ENCODE data around the gene KIF26B. TPM values are rescaled to one million over a fixed set of nuclear protein-coding genes. Genes with fewer than 3 reads are reported as not detected.

Gene KIF26B
- total RNA-seq, 2 donors from 2014 or later = 0.78 to 4.6 TPM

GRCh38 chr1:245380790-245381535 is 226.2 kb downstream of the KIF26B start:
- Histone ChIP-seq H3K9me3 (no peaks in the 10 kb centered on the region), H3K27me3 (no peaks in the 10 kb centered on the region), H3K36me3 (replicated peaks in 1 of 2; ENCODE audit: insufficient read depth in 1 of 2, low read depth in 2 of 2) (no peaks in the 10 kb centered on the region), H3K4me1 (no peaks in the 10 kb centered on the region), H3K27ac (no peak overlapping the region), H3K4me3 (no peak overlapping the region)
- peak in 5 of 7 experiments; percentile 10 to 40 (median 24) for TF ChIP-seq CTCF (IDR thresholded peaks at IDR 0.05)
- TF ChIP-seq POLR2A (IDR thresholded peaks at IDR 0.05) = no peak
- intact Hi-C loops (cut with DNase I) = loop anchor here (10.0 kb wide), 1 partner anchor 226 kb away; the partner anchor contains the start of gene KIF26B
- no peak for DNase-seq
- no peak for ATAC-seq
- 70 to 74% methylated on average over 11 of the region's 11 CpGs for WGBS, 2 donors

GRCh38 chr1:245382981-245383380 is 228.2 kb downstream of the KIF26B start:
- no peaks in the 10 kb centered on the region for H3K4me1 ChIP-seq
- intact Hi-C loops (cut with DNase I) = loop anchor here (10.0 kb wide), 1 partner anchor 228 kb away; the partner anchor contains the start of gene KIF26B
- no peak for ATAC-seq
- no peaks in the 10 kb centered on the region for H3K27me3 ChIP-seq
- DNase-seq = no peak
- no peaks in the 10 kb centered on the region for H3K36me3 ChIP-seq (replicated peaks in 1 of 2; ENCODE audit: insufficient read depth in 1 of 2, low read depth in 2 of 2)
- WGBS, 2 donors = 54 to 71% methylated on average over 9 of the region's 9 CpGs
- H3K4me3 ChIP-seq = no peak overlapping the region
- H3K27ac ChIP-seq = no peak overlapping the region
- H3K9me3 ChIP-seq = no peaks in the 10 kb centered on the region
- TF ChIP-seq POLR2A (IDR thresholded peaks at IDR 0.05) (no peak), CTCF (IDR thresholded peaks at IDR 0.05) (no peak)

- Histone ChIP-seq H3K4me3 (no peak overlapping the region), H3K27me3 (no peaks in the 10 kb centered on the region), H3K4me1 (no peaks in the 10 kb centered on the region), H3K27ac (no peak overlapping the region), H3K36me3 (replicated peaks in 1 of 2; ENCODE audit: insufficient read depth in 1 of 2, low read depth in 2 of 2) (no peaks in the 10 kb centered on the region), H3K9me3 (no peaks in the 10 kb centered on the region)
- ATAC-seq = no peak
- 44 to 54% methylated on average over 13 of the region's 13 CpGs for WGBS, 2 donors
- no peak for DNase-seq
- intact Hi-C loops (cut with DNase I) = loop anchor here (10.0 kb wide), 1 partner anchor 229 kb away; the partner anchor contains the start of gene KIF26B
- no peak for TF ChIP-seq POLR2A (IDR thresholded peaks at IDR 0.05)
- TF ChIP-seq CTCF (IDR thresholded peaks at IDR 0.05) = no peak
These were observed 228.9 kb downstream of the KIF26B start for GRCh38 chr1:245383396-245384330.

- no peak overlapping the region for H3K27ac ChIP-seq
- no peaks in the 10 kb centered on the region for H3K9me3 ChIP-seq
- 44 to 45% methylated on average over 10 to 11 of the region's 11 CpGs for WGBS, 2 donors
- no peak overlapping the region for H3K4me3 ChIP-seq
- no peaks in the 10 kb centered on the region for H3K27me3 ChIP-seq
- H3K36me3 ChIP-seq (replicated peaks in 1 of 2; ENCODE audit: insufficient read depth in 1 of 2, low read depth in 2 of 2) = no peaks in the 10 kb centered on the region
- intact Hi-C loops (cut with DNase I) = loop anchor here (10.0 kb wide), 1 partner anchor 232 kb away; the partner anchor contains the start of gene KIF26B
- DNase-seq (no peak), ATAC-seq (no peak)
- no peaks in the 10 kb centered on the region for H3K4me1 ChIP-seq
- no peak for TF ChIP-seq POLR2A (IDR thresholded peaks at IDR 0.05)
- TF ChIP-seq CTCF (IDR thresholded peaks at IDR 0.05) = no peak
These were observed 231.6 kb downstream of the KIF26B start for GRCh38 chr1:245386297-245386971.

Data from body of pancreas (tissue), 4 donors.